ENCODE measurements around the gene PRIMA1. TPM values are rescaled to one million over a fixed set of nuclear protein-coding genes. Genes with fewer than 3 reads are reported as not detected.

The PRIMA1 gene
- polyA plus RNA-seq, 1 of the 3 experiments (the other 2 are of a cell fraction) = 0.18 TPM

DNA sequence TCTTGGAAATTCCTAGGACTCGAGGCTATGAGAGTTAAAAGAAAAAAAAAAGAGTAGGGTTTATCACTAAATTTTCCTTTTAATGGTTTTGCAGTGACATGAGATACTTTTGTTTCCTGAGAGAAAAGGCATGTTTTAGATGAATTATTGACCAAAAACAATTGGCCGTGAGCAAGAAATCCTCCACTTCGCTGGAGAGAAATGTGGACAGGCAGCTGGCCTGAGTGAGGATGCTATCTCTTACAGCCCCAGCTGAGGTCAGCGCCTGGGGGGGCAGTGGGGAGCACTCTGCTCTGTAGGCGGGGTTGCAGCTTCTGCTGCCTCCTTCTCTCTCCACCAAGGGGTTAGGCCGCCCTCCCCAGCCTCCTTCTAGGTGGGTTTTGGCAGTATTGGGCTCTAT lies 54.7 kb downstream of the PRIMA1 start:
- ChIA-PET CTCF (interaction anchor here (0.7 to 2.5 kb wide), 2 partner anchors 78 to 167 kb away, joined by 3 to 10 read pairs; no protein-coding TSS in a partner anchor), POLR2A (interaction anchor here (1.0 kb wide), 1 partner anchor 9 kb away, joined by 4 read pairs; no protein-coding TSS in a partner anchor)
- no peak overlapping the region for H2AFZ ChIP-seq (ENCODE audit: low read depth)
- H3K9me2 ChIP-seq = no peaks in the 10 kb centered on the region
- WGBS (ENCODE audit: low lambda C conversion rate) = 43% methylated on average over 6 of the region's 6 CpGs
- no peak overlapping the region for H3K4me3 ChIP-seq (ENCODE audit: low read depth in 2 of 2, low read length in 1 of 2)
- H4K20me1 ChIP-seq (ENCODE audit: insufficient read depth) = no peaks in the 10 kb centered on the region
- no peaks in the 10 kb centered on the region for H3K79me2 ChIP-seq (ENCODE audit: insufficient read depth)
- H3K4me1 ChIP-seq (ENCODE audit: control insufficient read depth in 1 of 2, insufficient read depth in 2 of 2, low read depth in 1 of 2, low read length in 1 of 2) = peaks cover 0 to 36% of the 10 kb centered on the region in 2 experiments; a peak in 2 of 4 replicates
- TF ChIP-seq EP300 (IDR thresholded peaks at IDR 0.05; ENCODE audit: borderline replicate concordance in 1 of 2, low read depth in 1 of 2, low read length in 1 of 2) = no peak
- peak; percentile 38; the same call in 1 of the 2 replicates for TF ChIP-seq GATA2 (CRISPR knock-in tag; IDR thresholded peaks at IDR 0.05)
- H3K9ac ChIP-seq = no peak overlapping the region
- no peak overlapping the region for H3K4me2 ChIP-seq
- no peaks in the 10 kb centered on the region for H3K36me3 ChIP-seq (replicated peaks in 1 of 2; ENCODE audit: control insufficient read depth in 1 of 2, insufficient read depth in 2 of 2, low read length in 1 of 2)
- no peaks in the 10 kb centered on the region for H3F3A ChIP-seq (replicated peaks; ENCODE audit: insufficient read depth)
- H3K27me3 ChIP-seq (ENCODE audit: insufficient read depth) = no peaks in the 10 kb centered on the region
- no peaks in the 10 kb centered on the region for H3K9me3 ChIP-seq
- H3K27ac ChIP-seq (ENCODE audit: low read depth in 2 of 2, low read length in 1 of 2) = peak overlapping the region in 1 of 2 experiments; percentile 56; a peak in 2 of 4 replicates
- DNase-seq = peak; percentile 78

DNA sequence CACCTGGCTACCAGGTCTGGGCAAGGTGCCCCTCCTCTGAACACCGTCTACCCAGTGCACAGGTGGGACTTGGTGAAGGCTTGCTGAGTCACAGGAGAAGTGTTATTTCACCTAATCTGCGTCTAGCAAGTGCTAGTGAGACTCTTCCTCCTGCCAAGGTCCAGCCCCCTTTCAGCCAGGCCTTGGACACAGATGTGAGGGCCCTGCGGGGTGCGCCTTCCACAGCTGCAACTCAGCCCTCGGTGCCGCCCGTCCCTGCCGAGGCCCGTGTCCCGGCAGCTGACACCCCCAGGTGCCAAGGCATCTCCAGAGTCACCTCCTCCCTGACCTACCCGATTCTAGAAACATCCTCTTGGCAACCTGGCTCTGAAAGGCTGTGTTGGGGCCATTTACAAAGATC lies 55.1 kb downstream of the PRIMA1 start:
- Histone ChIP-seq H3K27ac (ENCODE audit: low read depth in 2 of 2, low read length in 1 of 2) (peak overlapping the region in 1 of 2 experiments; percentile 56; a peak in 2 of 4 replicates), H2AFZ (ENCODE audit: low read depth) (no peak overlapping the region), H3K79me2 (ENCODE audit: insufficient read depth) (no peaks in the 10 kb centered on the region), H3K4me3 (ENCODE audit: low read depth in 2 of 2, low read length in 1 of 2) (no peak overlapping the region), H3K4me2 (no peak overlapping the region), H3K4me1 (ENCODE audit: control insufficient read depth in 1 of 2, insufficient read depth in 2 of 2, low read depth in 1 of 2, low read length in 1 of 2) (peaks cover 0 to 36% of the 10 kb centered on the region in 2 experiments; a peak in 2 of 4 replicates), H3K36me3 (replicated peaks in 1 of 2; ENCODE audit: control insufficient read depth in 1 of 2, insufficient read depth in 2 of 2, low read length in 1 of 2) (no peaks in the 10 kb centered on the region), H3K9ac (no peak overlapping the region), H3K9me2 (no peaks in the 10 kb centered on the region), H3K9me3 (no peaks in the 10 kb centered on the region), H4K20me1 (ENCODE audit: insufficient read depth) (no peaks in the 10 kb centered on the region), H3F3A (replicated peaks; ENCODE audit: insufficient read depth) (no peaks in the 10 kb centered on the region), H3K27me3 (ENCODE audit: insufficient read depth) (no peaks in the 10 kb centered on the region)
- peak; percentile 40 for DNase-seq
- WGBS (ENCODE audit: low lambda C conversion rate) = 53% methylated on average over 4 of the region's 11 CpGs
- ChIA-PET POLR2A (interaction anchor here (1.0 kb wide), 1 partner anchor 9 kb away, joined by 4 read pairs; no protein-coding TSS in a partner anchor), CTCF (interaction anchor here (0.7 to 2.5 kb wide), 2 partner anchors 78 to 168 kb away, joined by 3 to 10 read pairs; no protein-coding TSS in a partner anchor)
- TF ChIP-seq ELF1 (IDR thresholded peaks at IDR 0.05) (no peak), TAF1 (IDR thresholded peaks at IDR 0.05; ENCODE audit: borderline replicate concordance, low read depth, low read length) (no peak), CHD2 (IDR thresholded peaks at IDR 0.05; ENCODE audit: low read length, partially characterized antibody) (no peak), JUND (IDR thresholded peaks at IDR 0.05) (no peak), SMC3 (IDR thresholded peaks at IDR 0.05; ENCODE audit: low read depth, low read length) (no peak), GABPA (IDR thresholded peaks at IDR 0.05; ENCODE audit: low read depth) (no peak), SIN3A (IDR thresholded peaks at IDR 0.05; ENCODE audit: borderline replicate concordance, low read depth, low read length) (no peak), NFIC (IDR thresholded peaks at IDR 0.05; ENCODE audit: borderline replicate concordance) (no peak), TCF12 (IDR thresholded peaks at IDR 0.05) (no peak), EZH2phosphoT487 (IDR thresholded peaks at IDR 0.05; ENCODE audit: borderline replicate concordance, low read depth) (no peak), CTCF (IDR thresholded peaks at IDR 0.05) (no peak)
- TF ChIP-seq, protein P1, sequence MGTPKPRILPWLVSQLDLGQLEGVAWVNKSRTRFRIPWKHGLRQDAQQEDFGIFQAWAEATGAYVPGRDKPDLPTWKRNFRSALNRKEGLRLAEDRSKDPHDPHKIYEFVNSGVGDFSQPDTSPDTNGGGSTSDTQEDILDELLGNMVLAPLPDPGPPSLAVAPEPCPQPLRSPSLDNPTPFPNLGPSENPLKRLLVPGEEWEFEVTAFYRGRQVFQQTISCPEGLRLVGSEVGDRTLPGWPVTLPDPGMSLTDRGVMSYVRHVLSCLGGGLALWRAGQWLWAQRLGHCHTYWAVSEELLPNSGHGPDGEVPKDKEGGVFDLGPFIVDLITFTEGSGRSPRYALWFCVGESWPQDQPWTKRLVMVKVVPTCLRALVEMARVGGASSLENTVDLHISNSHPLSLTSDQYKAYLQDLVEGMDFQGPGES (IDR thresholded peaks at IDR 0.05; ENCODE audit: low read depth, low read length) = no peak
- TF ChIP-seq, protein P2, sequence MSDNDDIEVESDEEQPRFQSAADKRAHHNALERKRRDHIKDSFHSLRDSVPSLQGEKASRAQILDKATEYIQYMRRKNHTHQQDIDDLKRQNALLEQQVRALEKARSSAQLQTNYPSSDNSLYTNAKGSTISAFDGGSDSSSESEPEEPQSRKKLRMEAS (IDR thresholded peaks at IDR 0.05; ENCODE audit: low read depth) = no peak
- TF ChIP-seq, protein P3, sequence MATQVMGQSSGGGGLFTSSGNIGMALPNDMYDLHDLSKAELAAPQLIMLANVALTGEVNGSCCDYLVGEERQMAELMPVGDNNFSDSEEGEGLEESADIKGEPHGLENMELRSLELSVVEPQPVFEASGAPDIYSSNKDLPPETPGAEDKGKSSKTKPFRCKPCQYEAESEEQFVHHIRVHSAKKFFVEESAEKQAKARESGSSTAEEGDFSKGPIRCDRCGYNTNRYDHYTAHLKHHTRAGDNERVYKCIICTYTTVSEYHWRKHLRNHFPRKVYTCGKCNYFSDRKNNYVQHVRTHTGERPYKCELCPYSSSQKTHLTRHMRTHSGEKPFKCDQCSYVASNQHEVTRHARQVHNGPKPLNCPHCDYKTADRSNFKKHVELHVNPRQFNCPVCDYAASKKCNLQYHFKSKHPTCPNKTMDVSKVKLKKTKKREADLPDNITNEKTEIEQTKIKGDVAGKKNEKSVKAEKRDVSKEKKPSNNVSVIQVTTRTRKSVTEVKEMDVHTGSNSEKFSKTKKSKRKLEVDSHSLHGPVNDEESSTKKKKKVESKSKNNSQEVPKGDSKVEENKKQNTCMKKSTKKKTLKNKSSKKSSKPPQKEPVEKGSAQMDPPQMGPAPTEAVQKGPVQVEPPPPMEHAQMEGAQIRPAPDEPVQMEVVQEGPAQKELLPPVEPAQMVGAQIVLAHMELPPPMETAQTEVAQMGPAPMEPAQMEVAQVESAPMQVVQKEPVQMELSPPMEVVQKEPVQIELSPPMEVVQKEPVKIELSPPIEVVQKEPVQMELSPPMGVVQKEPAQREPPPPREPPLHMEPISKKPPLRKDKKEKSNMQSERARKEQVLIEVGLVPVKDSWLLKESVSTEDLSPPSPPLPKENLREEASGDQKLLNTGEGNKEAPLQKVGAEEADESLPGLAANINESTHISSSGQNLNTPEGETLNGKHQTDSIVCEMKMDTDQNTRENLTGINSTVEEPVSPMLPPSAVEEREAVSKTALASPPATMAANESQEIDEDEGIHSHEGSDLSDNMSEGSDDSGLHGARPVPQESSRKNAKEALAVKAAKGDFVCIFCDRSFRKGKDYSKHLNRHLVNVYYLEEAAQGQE (IDR thresholded peaks at IDR 0.05; ENCODE audit: low read depth, low read length) = no peak
- TF ChIP-seq, protein P4, sequence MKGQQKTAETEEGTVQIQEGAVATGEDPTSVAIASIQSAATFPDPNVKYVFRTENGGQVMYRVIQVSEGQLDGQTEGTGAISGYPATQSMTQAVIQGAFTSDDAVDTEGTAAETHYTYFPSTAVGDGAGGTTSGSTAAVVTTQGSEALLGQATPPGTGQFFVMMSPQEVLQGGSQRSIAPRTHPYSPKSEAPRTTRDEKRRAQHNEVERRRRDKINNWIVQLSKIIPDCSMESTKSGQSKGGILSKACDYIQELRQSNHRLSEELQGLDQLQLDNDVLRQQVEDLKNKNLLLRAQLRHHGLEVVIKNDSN (IDR thresholded peaks at IDR 0.05; ENCODE audit: borderline replicate concordance, low read depth) = no peak

Data from SK-N-SH (cell line).